GM21360 (cell line): ENCODE results near the gene IVNS1ABP.
"Not testable (repeated sequence)": the region's sequence is repeated elsewhere in the genome, so short reads cannot be mapped to it uniquely, and the experiment has no call there.

Experiments
- ATAC-seq: cut with Tn5 transposase; IDR thresholded peaks from one replicate; pipeline ENCODE4 v1.9.1; 2021; ENCODE audit warnings: mild to moderate bottlenecking, moderate library complexity; ENCODE audit not compliant: unreplicated experiment

The IVNS1ABP gene

GRCh38 chr1:185257950-185258208, 59.2 kb downstream of the IVNS1ABP start:
- no peak for ATAC-seq

GRCh38 chr1:185257116-185257949, 59.7 kb downstream of the IVNS1ABP start:
- ATAC-seq = not testable (repeated sequence)

GRCh38 chr1:185255595-185255994, 61.4 kb downstream of the IVNS1ABP start:
- not testable (repeated sequence) for ATAC-seq

DNA sequence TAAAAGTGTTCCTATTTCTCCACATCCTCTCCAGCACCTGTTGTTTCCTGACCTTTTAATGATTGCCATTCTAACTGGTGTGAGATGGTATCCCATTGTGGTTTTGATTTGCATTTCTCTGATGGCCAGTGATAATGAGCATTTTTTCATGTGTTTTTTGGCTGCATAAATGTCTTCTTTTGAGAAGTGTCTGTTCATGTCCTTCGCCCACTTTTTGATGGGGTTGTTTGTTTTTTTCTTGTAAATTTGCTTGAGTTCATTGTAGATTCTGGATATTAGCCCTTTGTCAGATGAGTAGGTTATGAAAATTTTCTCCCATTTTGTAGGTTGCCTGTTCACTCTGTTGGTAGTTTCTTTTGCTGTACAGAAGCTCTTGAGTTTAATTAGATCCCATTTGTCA, 64.6 kb downstream of the IVNS1ABP start:
- not testable (repeated sequence) for ATAC-seq

DNA sequence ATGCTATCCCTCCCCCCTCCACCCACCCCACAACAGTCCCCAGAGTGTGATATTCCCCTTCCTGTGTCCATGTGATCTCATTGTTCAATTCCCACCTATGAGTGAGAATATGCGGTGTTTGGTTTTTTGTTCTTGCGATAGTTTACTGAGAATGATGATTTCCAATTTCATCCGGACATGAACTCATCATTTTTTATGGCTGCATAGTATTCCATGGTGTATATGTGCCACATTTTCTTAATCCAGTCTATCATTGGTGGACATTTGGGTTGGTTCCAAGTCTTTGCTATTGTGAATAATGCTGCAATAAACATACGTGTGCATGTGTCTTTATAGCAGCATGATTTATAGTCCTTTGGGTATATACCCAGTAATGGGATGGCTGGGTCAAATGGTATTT, 65.1 kb downstream of the IVNS1ABP start:
- not testable (repeated sequence) for ATAC-seq

GRCh38 chr1:185250063-185250462, 67.0 kb downstream of the IVNS1ABP start:
- ATAC-seq = no peak

- no peak for ATAC-seq
These were observed 67.5 kb downstream of the IVNS1ABP start for GRCh38 chr1:185249563-185249962.
